Measurements from ENCODE around the gene NUP188.

NUP188 gene

DNA sequence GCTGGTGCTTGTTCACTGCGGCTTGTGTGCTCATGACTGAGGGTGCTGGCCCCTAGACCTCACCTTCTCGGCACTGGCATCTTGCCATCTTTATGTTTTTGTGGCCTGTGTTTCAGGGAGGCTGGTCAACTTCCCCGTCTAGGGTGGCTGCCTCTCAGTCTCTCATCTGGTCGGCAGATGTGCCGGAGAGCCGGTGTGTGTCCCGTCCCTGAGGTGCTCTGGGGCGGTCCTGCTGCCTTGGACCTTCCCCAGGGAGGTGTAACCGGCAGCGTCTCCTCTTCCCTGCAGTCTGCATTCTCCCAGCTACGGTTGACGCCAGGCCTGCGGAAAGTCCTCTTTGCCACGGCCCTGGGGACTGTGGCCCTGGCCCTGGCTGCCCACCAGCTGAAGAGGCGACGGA is 94.5 kb downstream of the NUP188 start:
- no peak overlapping the region for H3K27ac ChIP-seq
- H3K4me3 ChIP-seq: no peak overlapping the region
- no peak for DNase-seq
- intact Hi-C loops (cut with DNase I; ENCODE audit: low total_unique reads): no loop called here
- peaks cover 0 to 27% (median 15%) of the 10 kb centered on the region in 4 donors for H3K4me1 ChIP-seq
- H3K27me3 ChIP-seq: no peaks in the 10 kb centered on the region
- TF ChIP-seq, protein P1, sequence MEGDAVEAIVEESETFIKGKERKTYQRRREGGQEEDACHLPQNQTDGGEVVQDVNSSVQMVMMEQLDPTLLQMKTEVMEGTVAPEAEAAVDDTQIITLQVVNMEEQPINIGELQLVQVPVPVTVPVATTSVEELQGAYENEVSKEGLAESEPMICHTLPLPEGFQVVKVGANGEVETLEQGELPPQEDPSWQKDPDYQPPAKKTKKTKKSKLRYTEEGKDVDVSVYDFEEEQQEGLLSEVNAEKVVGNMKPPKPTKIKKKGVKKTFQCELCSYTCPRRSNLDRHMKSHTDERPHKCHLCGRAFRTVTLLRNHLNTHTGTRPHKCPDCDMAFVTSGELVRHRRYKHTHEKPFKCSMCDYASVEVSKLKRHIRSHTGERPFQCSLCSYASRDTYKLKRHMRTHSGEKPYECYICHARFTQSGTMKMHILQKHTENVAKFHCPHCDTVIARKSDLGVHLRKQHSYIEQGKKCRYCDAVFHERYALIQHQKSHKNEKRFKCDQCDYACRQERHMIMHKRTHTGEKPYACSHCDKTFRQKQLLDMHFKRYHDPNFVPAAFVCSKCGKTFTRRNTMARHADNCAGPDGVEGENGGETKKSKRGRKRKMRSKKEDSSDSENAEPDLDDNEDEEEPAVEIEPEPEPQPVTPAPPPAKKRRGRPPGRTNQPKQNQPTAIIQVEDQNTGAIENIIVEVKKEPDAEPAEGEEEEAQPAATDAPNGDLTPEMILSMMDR (IDR thresholded peaks at IDR 0.05): no peak
- no peaks in the 10 kb centered on the region for H3K9me3 ChIP-seq
- peaks cover 42 to 66% (median 57%) of the 10 kb centered on the region in 3 donors for H3K36me3 ChIP-seq

DNA sequence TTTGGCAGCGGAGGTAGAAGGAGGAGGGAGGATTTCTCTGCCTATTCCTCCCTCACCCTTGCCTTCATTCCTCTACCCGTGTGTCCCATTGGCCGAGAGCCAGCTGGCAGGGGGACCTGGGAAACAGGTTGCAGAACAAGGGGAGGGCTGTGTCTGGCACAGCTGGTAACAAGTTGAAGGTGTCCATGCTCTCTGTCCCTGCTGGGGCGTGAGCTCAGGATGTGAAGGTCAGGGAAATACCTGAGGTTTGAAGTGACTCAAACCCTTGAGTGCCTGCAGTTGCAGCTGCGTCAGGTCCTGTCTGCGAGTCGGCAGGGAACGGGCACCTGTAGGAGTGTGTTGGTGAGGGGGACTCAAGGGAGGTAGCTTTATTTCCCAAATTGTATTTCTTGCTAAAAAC is 105.1 kb downstream of the NUP188 start:
- Histone ChIP-seq H3K36me3 (peaks cover 47 to 79% (median 74%) of the 10 kb centered on the region in 3 donors), H3K9me3 (no peaks in the 10 kb centered on the region), H3K4me3 (no peak overlapping the region), H3K27ac (no peak overlapping the region), H3K27me3 (no peaks in the 10 kb centered on the region), H3K4me1 (no peaks in the 10 kb centered on the region)
- TF ChIP-seq, protein P1 (IDR thresholded peaks at IDR 0.05): no peak
- intact Hi-C loops (cut with DNase I; ENCODE audit: low total_unique reads): no loop called here
- no peak for DNase-seq

DNA sequence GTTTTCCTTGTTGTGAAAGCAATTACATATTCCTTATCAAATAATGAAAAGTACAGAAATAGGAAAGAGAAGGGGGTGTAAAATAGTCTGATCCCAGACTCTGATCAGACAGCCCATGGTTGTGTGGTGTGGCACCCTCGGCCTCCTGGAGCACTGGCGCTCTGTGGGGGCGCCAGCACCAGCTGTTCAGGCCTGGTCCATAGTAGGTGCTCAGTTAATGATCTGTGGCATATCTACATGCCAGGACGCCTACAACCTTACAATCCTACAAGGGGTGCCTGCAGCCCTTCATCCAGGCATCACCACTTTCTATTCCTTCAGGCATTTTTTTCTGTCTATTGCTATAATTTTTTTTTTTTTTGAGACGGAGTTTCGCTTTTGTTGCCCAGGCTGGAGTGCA is 105.5 kb downstream of the NUP188 start:
- Histone ChIP-seq H3K4me3 (no peak overlapping the region), H3K27me3 (no peaks in the 10 kb centered on the region), H3K9me3 (no peaks in the 10 kb centered on the region), H3K27ac (no peak overlapping the region), H3K4me1 (no peaks in the 10 kb centered on the region), H3K36me3 (peaks cover 44 to 79% (median 69%) of the 10 kb centered on the region in 3 donors)
- intact Hi-C loops (cut with DNase I; ENCODE audit: low total_unique reads): no loop called here
- DNase-seq: no peak
- TF ChIP-seq, protein P1 (IDR thresholded peaks at IDR 0.05): no peak

DNA sequence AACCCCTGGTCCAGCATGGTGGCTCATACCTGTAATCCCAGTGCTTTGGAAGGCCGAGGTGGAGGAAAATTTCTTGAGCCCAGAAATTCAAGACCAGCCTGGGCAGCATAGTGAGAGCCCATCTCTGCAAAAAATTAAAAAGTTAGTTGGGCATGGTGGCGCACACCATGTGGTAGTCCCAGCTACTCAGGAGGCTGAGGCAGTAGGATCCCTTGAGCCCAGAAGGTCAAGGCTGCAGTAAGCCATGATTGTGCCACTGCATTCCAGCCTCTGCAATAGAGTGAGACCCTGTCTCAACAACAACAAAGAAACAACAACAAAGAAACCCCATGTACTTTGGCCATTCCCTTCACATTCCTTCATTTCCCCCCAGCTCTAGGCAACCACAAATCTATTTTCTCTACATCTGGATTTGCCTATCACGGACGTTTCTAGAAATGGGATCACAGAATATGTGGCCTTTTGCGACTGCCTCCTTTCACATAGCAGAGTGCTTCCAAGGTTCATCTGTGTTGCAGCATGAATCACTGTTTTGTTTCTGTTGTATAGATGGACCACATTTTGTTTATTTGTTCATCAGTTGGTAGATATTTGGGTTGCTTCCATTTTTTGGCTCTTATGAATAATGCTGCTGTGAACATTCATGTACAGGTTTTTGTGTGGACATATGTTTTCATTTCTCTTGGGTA is 106.8 kb downstream of the NUP188 start:
- TF ChIP-seq, protein P1 (IDR thresholded peaks at IDR 0.05): no peak
- Histone ChIP-seq H3K9me3 (no peaks in the 10 kb centered on the region), H3K27ac (no peak overlapping the region), H3K4me1 (no peaks in the 10 kb centered on the region), H3K27me3 (no peaks in the 10 kb centered on the region), H3K4me3 (no peak overlapping the region), H3K36me3 (peaks cover 38 to 75% (median 61%) of the 10 kb centered on the region in 3 donors)
- intact Hi-C loops (cut with DNase I; ENCODE audit: low total_unique reads): no loop called here
- DNase-seq: no peak
